Activated CD4-positive, alpha-beta T cell treated with anti-CD3 and anti-CD28 coated beads, Interleukin-2, amount 10 ng/mL, durations not matched to agents 24 days and 14 days (primary cell): ENCODE results near the gene PLCB4. TPM values are rescaled to one million over a fixed set of nuclear protein-coding genes. Genes with fewer than 3 reads are reported as not detected.

Experiments used
- DNase-seq: peaks from one replicate; pipeline ENCODE4 v3.0.0; 2022
- H3K27ac Mint-ChIP-seq: one replicate; pipeline ENCODE4 v1.8.0; 2022; ENCODE audit warnings: mild to moderate bottlenecking, mixed read lengths
- H3K27me3 Mint-ChIP-seq: one replicate; pipeline ENCODE4 v1.8.0; 2022; ENCODE audit warnings: mixed read lengths
- H3K36me3 Mint-ChIP-seq: one replicate; pipeline ENCODE4 v1.8.0; 2022; ENCODE audit warnings: low read depth, mild to moderate bottlenecking, mixed read lengths
- H3K4me1 Mint-ChIP-seq: one replicate; pipeline ENCODE4 v1.8.0; 2021; ENCODE audit warnings: mixed read lengths
- H3K4me3 Mint-ChIP-seq: one replicate; pipeline ENCODE4 v1.8.0; 2022; ENCODE audit warnings: mild to moderate bottlenecking, moderate library complexity, mixed read lengths
- H3K9me3 Mint-ChIP-seq: one replicate; pipeline ENCODE4 v1.8.0; 2021; ENCODE audit warnings: mixed read lengths
- intact Hi-C: fragments of 100-400 bp; cut with micrococcal nuclease; formaldehyde crosslinking; loops from one replicate; pipeline ENCODE4 v1.15.1; 2023
- total RNA-seq: library from RNA; stranded (reverse); gene quantifications from 2 replicates; pipeline ENCODE4 v1.2.3, GENCODE V29; 2022

PLCB4 gene
- total RNA-seq, 1 donor from 2014 or later = not detected

- no peak for DNase-seq
- H3K27me3 Mint-ChIP-seq = peaks cover 16% of the 10 kb centered on the region
- H3K27ac Mint-ChIP-seq = no peak overlapping the region
- H3K36me3 Mint-ChIP-seq = no peaks in the 10 kb centered on the region
- intact Hi-C loops = no loop called here
- no peaks in the 10 kb centered on the region for H3K4me1 Mint-ChIP-seq
- no peaks in the 10 kb centered on the region for H3K9me3 Mint-ChIP-seq
- no peak overlapping the region for H3K4me3 Mint-ChIP-seq
These were observed 3.3 kb downstream of the PLCB4 start for GRCh38 chr20:9071976-9072726.

DNA sequence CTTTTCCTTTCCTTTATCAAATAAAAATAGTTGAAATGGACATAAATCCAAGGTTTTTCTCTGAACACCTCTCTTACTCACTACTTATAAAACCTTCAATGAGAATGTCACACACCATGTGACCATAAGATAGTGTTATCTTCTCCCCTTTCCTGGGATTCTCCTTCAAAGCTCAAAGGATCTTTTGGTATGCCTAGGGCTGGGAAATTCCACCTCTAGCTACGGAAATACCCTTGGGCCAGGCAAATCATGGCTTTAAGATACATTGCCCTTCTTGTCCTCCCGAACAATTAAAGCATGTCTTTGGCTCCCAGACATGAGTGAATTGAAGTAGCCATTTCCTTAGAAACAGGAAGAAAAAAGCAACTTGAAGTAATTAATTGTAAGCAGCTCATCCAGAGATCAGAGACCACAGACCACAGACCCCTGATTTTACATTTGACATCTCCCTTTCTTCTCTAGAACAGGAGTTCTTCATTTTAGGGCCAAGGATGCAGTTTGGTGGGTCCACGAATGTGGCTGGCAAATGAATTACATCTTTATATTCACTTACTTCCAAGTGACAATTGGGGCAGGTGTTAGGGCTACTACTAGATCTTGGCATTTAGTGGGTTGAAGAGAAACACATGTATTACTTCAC lies 4.1 kb downstream of the PLCB4 start:
- no peak overlapping the region for H3K27ac Mint-ChIP-seq
- no peaks in the 10 kb centered on the region for H3K36me3 Mint-ChIP-seq
- H3K27me3 Mint-ChIP-seq = peaks cover 14% of the 10 kb centered on the region
- no peak overlapping the region for H3K4me3 Mint-ChIP-seq
- no peaks in the 10 kb centered on the region for H3K4me1 Mint-ChIP-seq
- no peaks in the 10 kb centered on the region for H3K9me3 Mint-ChIP-seq
- no peak for DNase-seq
- intact Hi-C loops = no loop called here

GRCh38 chr20:9075264-9076095 lies 6.6 kb downstream of the PLCB4 start:
- Mint-ChIP-seq H3K4me1 (no peaks in the 10 kb centered on the region), H3K27me3 (peaks cover 2% of the 10 kb centered on the region), H3K36me3 (no peaks in the 10 kb centered on the region), H3K4me3 (no peak overlapping the region), H3K27ac (no peak overlapping the region), H3K9me3 (no peaks in the 10 kb centered on the region)
- no peak for DNase-seq
- intact Hi-C loops = no loop called here

- H3K4me3 Mint-ChIP-seq = no peak overlapping the region
- no peaks in the 10 kb centered on the region for H3K4me1 Mint-ChIP-seq
- H3K27me3 Mint-ChIP-seq = no peaks in the 10 kb centered on the region
- H3K9me3 Mint-ChIP-seq = no peaks in the 10 kb centered on the region
- no peaks in the 10 kb centered on the region for H3K36me3 Mint-ChIP-seq
- no peak overlapping the region for H3K27ac Mint-ChIP-seq
- DNase-seq = no peak
- intact Hi-C loops = no loop called here
These were observed 7.6 kb downstream of the PLCB4 start for GRCh38 chr20:9076440-9076839.

DNA sequence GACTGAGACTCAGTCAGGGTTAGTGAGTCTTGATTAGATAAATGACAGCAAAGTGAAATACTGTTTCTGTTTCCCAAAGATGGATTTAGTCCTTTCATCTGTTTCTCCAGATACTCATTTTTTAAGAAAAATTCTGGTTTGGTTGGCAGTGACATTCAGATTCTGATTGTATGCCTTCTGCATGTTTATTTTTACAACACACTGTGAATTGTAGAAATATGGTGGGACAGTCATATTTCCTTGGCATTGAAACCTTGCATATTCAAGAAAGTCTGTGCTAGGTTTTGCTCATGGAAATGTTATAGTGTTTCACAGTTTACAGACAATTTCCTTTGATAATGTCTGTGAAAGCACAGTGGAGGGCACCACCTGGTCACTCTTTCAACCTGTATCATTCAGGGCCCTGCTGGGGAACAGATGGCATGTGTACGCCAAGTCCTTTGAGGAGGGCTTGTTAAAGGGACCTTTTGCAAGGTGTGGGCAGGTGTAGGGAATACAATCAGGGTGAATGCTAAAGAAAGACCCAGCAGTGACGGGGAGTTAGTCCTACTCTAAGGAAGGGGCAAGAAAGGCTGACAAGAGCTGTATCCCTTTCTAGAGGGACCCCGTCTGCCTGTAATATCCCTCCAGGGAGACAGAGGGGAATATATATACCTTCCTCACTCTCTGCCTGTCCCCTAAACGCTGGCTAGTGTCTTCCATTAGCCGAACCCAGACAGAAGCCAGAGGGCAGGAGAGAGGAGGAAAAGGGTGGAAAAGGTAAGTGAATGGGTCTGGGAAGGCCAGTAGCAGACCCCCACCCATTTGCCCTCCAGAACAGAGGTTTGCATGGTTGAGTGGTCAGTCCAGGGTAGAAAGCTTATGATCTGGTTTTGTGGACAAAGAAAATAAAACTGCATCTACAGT lies 10.2 kb downstream of the PLCB4 start:
- intact Hi-C loops = no loop called here
- H3K36me3 Mint-ChIP-seq = no peaks in the 10 kb centered on the region
- no peaks in the 10 kb centered on the region for H3K4me1 Mint-ChIP-seq
- DNase-seq = no peak
- no peak overlapping the region for H3K27ac Mint-ChIP-seq
- H3K4me3 Mint-ChIP-seq = no peak overlapping the region
- H3K27me3 Mint-ChIP-seq = no peaks in the 10 kb centered on the region
- no peaks in the 10 kb centered on the region for H3K9me3 Mint-ChIP-seq

DNA sequence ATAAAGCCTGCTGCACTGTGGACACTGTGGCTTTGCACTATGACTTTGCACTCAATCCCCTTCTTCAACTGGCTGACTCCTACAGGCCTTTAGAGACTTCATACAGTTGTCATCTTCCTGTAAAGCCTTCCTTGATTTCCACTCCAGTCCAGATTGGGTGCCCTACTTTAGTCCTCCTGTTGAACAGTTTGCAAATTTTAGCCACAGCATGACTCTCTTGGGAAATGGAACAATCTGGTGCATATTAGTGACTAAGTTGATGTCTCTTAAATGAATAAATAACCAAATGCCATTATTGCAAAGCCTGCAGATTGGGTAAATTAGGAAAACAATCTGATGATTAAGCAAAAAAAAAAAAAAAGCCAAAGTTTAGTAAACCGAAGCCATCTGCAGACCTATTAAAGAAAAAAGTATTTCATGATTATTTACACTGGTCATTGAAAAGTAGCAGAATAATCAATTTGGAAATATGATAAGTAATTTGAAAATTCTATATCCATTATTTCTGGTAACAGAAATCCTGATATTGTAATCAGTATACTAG lies 12.6 kb downstream of the PLCB4 start:
- Mint-ChIP-seq H3K4me1 (no peaks in the 10 kb centered on the region), H3K36me3 (no peaks in the 10 kb centered on the region), H3K27ac (no peak overlapping the region), H3K27me3 (no peaks in the 10 kb centered on the region), H3K4me3 (no peak overlapping the region), H3K9me3 (no peaks in the 10 kb centered on the region)
- intact Hi-C loops = no loop called here
- DNase-seq = no peak

GRCh38 chr20:9082741-9083140 lies 13.9 kb downstream of the PLCB4 start:
- Mint-ChIP-seq H3K9me3 (no peaks in the 10 kb centered on the region), H3K36me3 (no peaks in the 10 kb centered on the region), H3K4me1 (no peaks in the 10 kb centered on the region), H3K27ac (no peak overlapping the region), H3K4me3 (no peak overlapping the region), H3K27me3 (no peaks in the 10 kb centered on the region)
- intact Hi-C loops = no loop called here
- no peak for DNase-seq

- intact Hi-C loops = no loop called here
- DNase-seq = no peak
- H3K4me3 Mint-ChIP-seq = no peak overlapping the region
- H3K36me3 Mint-ChIP-seq = no peaks in the 10 kb centered on the region
- H3K4me1 Mint-ChIP-seq = no peaks in the 10 kb centered on the region
- H3K27ac Mint-ChIP-seq = no peak overlapping the region
- no peaks in the 10 kb centered on the region for H3K27me3 Mint-ChIP-seq
- H3K9me3 Mint-ChIP-seq = no peaks in the 10 kb centered on the region
These were observed 18.8 kb downstream of the PLCB4 start for GRCh38 chr20:9087531-9088217.

DNA sequence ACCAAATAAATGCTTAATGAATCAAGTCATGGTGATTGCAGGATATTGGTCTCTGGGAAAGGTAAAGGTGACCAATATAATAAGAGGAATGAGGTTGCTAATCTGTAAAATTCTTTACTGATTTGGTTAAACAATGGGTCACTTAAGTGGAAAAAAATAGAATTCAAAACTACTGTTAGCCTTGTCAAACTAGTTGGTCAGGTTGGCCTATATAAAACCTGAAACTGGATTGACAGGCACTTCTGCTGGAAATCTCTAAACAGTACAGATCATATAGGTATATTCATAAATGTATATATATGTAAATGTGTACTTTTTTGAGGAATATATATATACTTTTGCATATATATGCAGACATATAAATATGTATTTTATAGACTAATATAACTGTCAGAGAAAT lies 19.7 kb downstream of the PLCB4 start:
- no peaks in the 10 kb centered on the region for H3K4me1 Mint-ChIP-seq
- H3K27ac Mint-ChIP-seq = no peak overlapping the region
- H3K9me3 Mint-ChIP-seq = no peaks in the 10 kb centered on the region
- no peaks in the 10 kb centered on the region for H3K27me3 Mint-ChIP-seq
- no peak for DNase-seq
- H3K36me3 Mint-ChIP-seq = no peaks in the 10 kb centered on the region
- H3K4me3 Mint-ChIP-seq = no peak overlapping the region
- intact Hi-C loops = no loop called here

GRCh38 chr20:9092113-9092512 lies 23.2 kb downstream of the PLCB4 start:
- H3K27ac Mint-ChIP-seq = no peak overlapping the region
- H3K4me1 Mint-ChIP-seq = no peaks in the 10 kb centered on the region
- H3K9me3 Mint-ChIP-seq = no peaks in the 10 kb centered on the region
- DNase-seq = no peak
- no peaks in the 10 kb centered on the region for H3K36me3 Mint-ChIP-seq
- H3K4me3 Mint-ChIP-seq = no peak overlapping the region
- no peaks in the 10 kb centered on the region for H3K27me3 Mint-ChIP-seq
- intact Hi-C loops = no loop called here

GRCh38 chr20:9092655-9093054 lies 23.8 kb downstream of the PLCB4 start:
- no peak for DNase-seq
- H3K27me3 Mint-ChIP-seq = no peaks in the 10 kb centered on the region
- H3K36me3 Mint-ChIP-seq = no peaks in the 10 kb centered on the region
- no peaks in the 10 kb centered on the region for H3K9me3 Mint-ChIP-seq
- H3K27ac Mint-ChIP-seq = no peak overlapping the region
- H3K4me1 Mint-ChIP-seq = no peaks in the 10 kb centered on the region
- H3K4me3 Mint-ChIP-seq = no peak overlapping the region
- intact Hi-C loops = no loop called here

- Mint-ChIP-seq H3K27ac (no peak overlapping the region), H3K36me3 (no peaks in the 10 kb centered on the region), H3K9me3 (no peaks in the 10 kb centered on the region), H3K4me3 (no peak overlapping the region), H3K27me3 (no peaks in the 10 kb centered on the region), H3K4me1 (no peaks in the 10 kb centered on the region)
- intact Hi-C loops = no loop called here
- no peak for DNase-seq
These were observed 24.5 kb downstream of the PLCB4 start for GRCh38 chr20:9093218-9093957.
